ENCODE data around the gene HPSE2. TPM values are rescaled to one million over a fixed set of nuclear protein-coding genes. Genes with fewer than 3 reads are reported as not detected.

The HPSE2 gene
- not detected in 2 replicates for total RNA-seq

DNA sequence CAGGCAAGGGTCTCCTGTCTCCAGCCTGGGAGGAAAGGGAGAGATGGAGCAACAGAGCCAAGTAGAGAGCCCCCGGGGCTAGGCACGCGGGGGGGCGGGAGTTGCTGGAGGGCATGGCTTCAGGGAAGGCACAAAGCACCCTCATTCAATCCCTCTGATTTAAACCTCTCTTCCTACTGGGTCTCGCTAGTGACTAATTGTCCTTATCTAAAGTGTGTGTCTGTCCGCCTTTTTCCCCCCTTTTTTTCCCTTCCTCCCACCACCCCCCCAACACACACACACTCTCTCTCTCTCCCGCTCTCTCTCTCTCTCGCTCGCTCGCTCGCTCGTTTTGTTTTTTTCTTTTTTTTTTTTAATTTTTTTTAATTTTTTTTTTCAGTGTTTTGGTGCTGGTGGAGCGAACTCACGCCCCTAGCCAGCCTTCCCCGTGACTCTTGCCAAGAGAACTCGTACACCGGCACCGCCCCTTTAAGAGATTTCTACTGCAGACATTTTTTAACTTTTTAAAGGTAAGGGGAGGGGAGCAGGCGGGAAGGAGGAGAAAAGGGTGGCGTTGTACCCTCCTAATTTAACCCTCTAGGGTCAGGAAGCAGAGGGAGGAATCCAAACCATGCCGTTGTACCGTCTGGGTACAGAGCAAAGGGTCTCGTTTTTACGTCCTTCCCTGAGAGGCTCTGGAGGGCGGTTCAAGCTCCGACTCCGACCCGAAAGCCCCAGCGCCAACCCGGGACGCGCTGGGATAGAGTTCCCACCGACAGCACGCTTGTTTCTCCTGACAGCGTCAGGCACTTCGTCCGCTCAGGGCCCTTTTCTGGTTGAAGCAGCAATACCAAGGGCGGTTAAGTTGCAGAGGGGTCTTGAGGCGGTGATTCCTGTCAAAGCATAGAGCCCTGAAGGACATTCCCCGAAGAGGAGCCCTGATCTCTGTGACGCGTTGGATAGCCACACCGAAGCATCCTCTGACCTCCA, at the start of gene HPSE2:
Gene HPSE2 (minus strand): TSS at position 195 of the 969 bp plus-strand sequence.
- H3K4me3 ChIP-seq (ENCODE audit: low read depth, low read length) = no peak within 1 kb of the TSS
- no peaks in the 10 kb centered on the region for H3K36me3 ChIP-seq (ENCODE audit: control insufficient read depth, insufficient read depth, low read length)
- TF ChIP-seq, protein P1, sequence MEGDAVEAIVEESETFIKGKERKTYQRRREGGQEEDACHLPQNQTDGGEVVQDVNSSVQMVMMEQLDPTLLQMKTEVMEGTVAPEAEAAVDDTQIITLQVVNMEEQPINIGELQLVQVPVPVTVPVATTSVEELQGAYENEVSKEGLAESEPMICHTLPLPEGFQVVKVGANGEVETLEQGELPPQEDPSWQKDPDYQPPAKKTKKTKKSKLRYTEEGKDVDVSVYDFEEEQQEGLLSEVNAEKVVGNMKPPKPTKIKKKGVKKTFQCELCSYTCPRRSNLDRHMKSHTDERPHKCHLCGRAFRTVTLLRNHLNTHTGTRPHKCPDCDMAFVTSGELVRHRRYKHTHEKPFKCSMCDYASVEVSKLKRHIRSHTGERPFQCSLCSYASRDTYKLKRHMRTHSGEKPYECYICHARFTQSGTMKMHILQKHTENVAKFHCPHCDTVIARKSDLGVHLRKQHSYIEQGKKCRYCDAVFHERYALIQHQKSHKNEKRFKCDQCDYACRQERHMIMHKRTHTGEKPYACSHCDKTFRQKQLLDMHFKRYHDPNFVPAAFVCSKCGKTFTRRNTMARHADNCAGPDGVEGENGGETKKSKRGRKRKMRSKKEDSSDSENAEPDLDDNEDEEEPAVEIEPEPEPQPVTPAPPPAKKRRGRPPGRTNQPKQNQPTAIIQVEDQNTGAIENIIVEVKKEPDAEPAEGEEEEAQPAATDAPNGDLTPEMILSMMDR (IDR thresholded peaks at IDR 0.05; ENCODE audit: insufficient read depth, low read length, poor library complexity, severe bottlenecking) = no peak
- DNase-seq (ENCODE audit: low read depth) = no peak
- peaks cover 62% of the 10 kb centered on the region for H3K27me3 ChIP-seq (ENCODE audit: control insufficient read depth, insufficient read depth, low read length)

DNA sequence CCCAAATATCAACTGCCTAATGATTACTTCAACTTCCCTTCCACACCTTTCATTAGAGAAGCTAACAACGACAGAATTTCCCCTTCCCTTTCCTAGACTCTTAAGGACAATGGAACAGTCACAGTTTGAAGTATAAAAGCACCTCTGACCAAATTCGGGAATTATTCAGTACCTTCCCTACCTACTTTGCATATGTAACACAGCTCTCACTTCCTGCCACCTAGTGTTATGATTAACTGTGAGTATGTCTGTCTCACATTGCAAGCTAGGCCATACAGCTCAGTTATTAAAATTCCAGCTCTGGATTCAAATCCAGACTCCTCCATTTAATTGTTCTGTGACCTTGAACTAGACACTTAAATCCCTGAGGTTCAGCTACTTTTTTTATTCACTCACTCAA, 44.8 kb upstream of the HPSE2 start:
- no peaks in the 10 kb centered on the region for H3K36me3 ChIP-seq (ENCODE audit: control insufficient read depth, insufficient read depth, low read length)
- H3K4me3 ChIP-seq (ENCODE audit: low read depth, low read length) = no peak overlapping the region
- H3K27me3 ChIP-seq (ENCODE audit: control insufficient read depth, insufficient read depth, low read length) = no peaks in the 10 kb centered on the region
- DNase-seq (ENCODE audit: low read depth) = no peak
- TF ChIP-seq, protein P1 (IDR thresholded peaks at IDR 0.05; ENCODE audit: insufficient read depth, low read length, poor library complexity, severe bottlenecking) = no peak

DNA sequence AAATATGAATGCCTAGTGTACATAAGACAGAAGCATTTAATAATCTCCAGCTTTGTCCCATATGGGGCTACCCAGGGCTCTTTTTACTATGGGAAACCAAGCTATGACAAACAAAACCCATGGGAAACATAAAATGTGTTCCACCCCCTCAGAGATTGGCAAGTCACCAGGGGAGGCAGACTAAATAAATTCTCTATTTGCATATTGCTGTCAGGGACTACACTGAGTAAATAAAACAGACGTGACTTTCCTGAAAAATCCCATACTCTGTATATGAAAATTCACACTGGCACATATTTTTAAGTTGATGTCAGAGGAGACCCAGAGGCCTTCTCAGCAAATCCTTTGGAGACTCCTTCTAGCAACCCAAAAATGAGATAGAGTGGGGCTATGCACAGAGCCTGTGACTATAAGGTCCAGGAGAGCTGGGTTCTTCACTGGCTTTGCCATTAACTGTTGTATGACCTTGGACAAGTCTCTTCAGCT, 44.0 kb upstream of the HPSE2 start:
- DNase-seq (ENCODE audit: low read depth) = no peak
- Histone ChIP-seq H3K4me3 (ENCODE audit: low read depth, low read length) (no peak overlapping the region), H3K27me3 (ENCODE audit: control insufficient read depth, insufficient read depth, low read length) (no peaks in the 10 kb centered on the region), H3K36me3 (ENCODE audit: control insufficient read depth, insufficient read depth, low read length) (no peaks in the 10 kb centered on the region)
- TF ChIP-seq, protein P1 (IDR thresholded peaks at IDR 0.05; ENCODE audit: insufficient read depth, low read length, poor library complexity, severe bottlenecking) = no peak

DNA sequence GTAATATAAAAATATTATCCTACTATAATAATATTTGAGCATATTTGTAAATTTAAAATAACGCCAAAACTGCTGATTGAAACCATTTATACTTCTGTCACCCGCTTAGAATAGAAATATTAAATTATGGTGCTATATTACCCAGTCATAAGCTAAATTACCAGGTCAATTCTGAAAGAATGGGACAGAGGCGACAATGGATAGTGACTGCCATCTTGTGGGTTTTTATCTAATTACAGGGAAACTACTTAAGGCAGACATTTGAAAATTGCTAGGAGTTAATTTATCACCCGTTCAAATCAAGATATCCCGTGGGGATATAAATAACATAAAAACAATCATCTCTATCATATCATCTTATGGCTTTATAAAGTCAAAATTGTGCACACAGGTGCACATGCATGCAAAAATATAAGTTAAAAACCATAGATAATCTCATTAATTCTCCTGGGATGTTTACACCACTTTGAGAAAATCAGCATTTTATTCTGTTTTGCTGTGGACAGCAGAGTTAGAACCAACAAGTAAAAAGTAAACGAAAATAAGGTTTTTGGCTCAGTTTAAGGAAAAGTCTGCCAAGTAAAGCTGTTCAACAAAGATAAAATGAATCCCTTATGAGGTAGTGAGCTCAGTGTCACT, 41.3 kb upstream of the HPSE2 start:
- no peaks in the 10 kb centered on the region for H3K27me3 ChIP-seq (ENCODE audit: control insufficient read depth, insufficient read depth, low read length)
- no peak overlapping the region for H3K4me3 ChIP-seq (ENCODE audit: low read depth, low read length)
- no peaks in the 10 kb centered on the region for H3K36me3 ChIP-seq (ENCODE audit: control insufficient read depth, insufficient read depth, low read length)
- no peak for DNase-seq (ENCODE audit: low read depth)
- TF ChIP-seq, protein P1 (IDR thresholded peaks at IDR 0.05; ENCODE audit: insufficient read depth, low read length, poor library complexity, severe bottlenecking) = peak; percentile 26

DNA sequence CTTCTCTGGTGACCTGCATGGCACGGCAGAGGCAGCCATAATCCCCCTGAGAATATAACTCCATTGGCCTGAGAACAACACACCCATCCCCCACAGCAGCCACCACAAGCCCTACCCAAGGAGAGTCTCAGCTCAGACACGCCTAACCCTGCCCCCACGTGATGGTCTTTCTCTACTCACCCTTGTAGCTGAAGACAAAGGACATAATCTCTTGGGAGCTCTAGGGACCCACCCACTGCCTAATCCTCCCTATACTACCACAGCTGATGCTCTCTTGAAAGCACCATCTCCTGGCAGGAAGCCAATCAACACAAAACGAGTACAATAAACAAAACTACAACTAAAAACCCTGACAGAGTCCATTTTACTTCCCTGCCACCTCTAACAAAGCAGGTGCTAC, 30.7 kb upstream of the HPSE2 start:
- Histone ChIP-seq H3K27me3 (ENCODE audit: control insufficient read depth, insufficient read depth, low read length) (no peaks in the 10 kb centered on the region), H3K4me3 (ENCODE audit: low read depth, low read length) (no peak overlapping the region), H3K36me3 (ENCODE audit: control insufficient read depth, insufficient read depth, low read length) (no peaks in the 10 kb centered on the region)
- TF ChIP-seq, protein P1 (IDR thresholded peaks at IDR 0.05; ENCODE audit: insufficient read depth, low read length, poor library complexity, severe bottlenecking) = no peak
- no peak for DNase-seq (ENCODE audit: low read depth)
